Sciatic nerve (tissue), 2 donors: ENCODE measurements around the gene GNG4. TPM values are rescaled to one million over a fixed set of nuclear protein-coding genes. Genes with fewer than 3 reads are reported as not detected.
"Not testable (repeated sequence)": the region's sequence is repeated elsewhere in the genome, so short reads cannot be mapped to it uniquely, and the experiment has no call there.

Experiments
- ATAC-seq: fragments of 200-7000 bp; cut with Tn5 transposase; one replicate; pipeline ENCODE4 v1.9.1; 2020; ENCODE audit warnings: mild to moderate bottlenecking, moderate library complexity
- DNase-seq: peaks from one replicate; pipeline ENCODE4 v3.0.0-alpha.2; 2020; ENCODE audit warnings: low spot score
- intact Hi-C: fragments of 100-400 bp; cut with DNase I; formaldehyde crosslinking; loops from one replicate; pipeline ENCODE4 v1.14.2; 2022
- total RNA-seq: library from RNA; stranded (reverse); fragmentation: NEBNext Ultra II Directional; extraction: Animal tissue kit (Norgen Biotek cat#: 25700); gene quantifications from one replicate; pipeline ENCODE4 v1.2.1, GENCODE V29; 2021
- donor health status: DM: no; HTN: no; CAD: no.
- donor health status: DM: no; HTN: no; CAD: no.

GNG4 gene
- total RNA-seq, 1 donor from 2014 or later, result 4.0 TPM

GRCh38 chr1:235597867-235598553 lies 51.6 kb downstream of the GNG4 start:
- DNase-seq, result no peak
- intact Hi-C loops, result no loop called here
- no peak for ATAC-seq

DNA sequence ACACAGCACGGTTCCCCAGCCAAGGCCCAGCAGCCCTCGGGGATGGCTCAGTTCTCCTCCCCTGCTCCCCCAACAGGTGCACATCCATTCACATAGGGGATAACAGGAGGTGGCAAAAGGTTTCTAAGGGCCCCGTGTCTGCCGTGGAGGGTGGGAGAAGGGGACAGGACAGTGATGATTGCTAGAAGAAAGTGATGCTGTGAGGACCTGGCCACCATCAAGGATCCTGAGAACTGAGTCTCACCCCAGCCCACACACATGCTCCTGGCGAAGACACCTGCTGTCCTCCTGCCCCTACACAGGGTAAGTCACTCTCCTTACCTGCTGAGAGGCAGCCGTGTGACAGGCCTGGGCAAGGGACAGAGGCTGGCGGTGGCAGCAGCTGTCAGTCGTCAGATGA lies 54.5 kb downstream of the GNG4 start:
- intact Hi-C loops, result no loop called here
- DNase-seq (no peak), ATAC-seq (no peak)

DNA sequence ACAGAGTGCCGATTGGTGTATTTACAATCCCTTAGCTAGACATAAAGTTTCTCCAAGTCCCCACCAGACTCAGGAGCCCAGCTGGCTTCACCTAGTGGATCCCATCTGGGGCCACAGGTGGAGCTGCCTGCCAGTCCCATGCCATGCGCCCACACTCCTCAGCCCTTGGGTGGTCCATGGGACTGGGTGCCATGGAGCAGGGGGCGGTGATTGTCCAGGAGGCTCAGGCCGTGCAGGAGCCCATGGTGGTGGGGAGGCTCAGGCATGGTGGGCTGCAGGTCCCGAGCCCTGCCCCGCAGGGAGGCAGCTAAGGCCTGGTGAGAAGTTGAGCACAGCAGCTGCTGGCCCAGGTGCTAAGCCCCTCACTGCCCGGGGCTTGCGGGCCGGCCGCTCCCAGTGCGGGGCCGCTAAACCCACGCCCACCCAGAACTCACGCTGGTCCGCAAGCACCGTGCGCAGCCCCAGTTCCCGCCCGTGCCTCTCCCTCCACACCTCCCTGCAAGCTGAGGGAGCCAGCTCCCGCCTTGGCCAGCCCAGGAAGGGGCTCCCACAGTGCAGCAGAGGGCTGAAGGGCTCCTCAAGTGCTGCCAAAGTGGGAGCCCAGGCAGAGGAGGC lies 55.2 kb downstream of the GNG4 start:
- DNase-seq, intact Hi-C loops, ATAC-seq: not testable (repeated sequence)

DNA sequence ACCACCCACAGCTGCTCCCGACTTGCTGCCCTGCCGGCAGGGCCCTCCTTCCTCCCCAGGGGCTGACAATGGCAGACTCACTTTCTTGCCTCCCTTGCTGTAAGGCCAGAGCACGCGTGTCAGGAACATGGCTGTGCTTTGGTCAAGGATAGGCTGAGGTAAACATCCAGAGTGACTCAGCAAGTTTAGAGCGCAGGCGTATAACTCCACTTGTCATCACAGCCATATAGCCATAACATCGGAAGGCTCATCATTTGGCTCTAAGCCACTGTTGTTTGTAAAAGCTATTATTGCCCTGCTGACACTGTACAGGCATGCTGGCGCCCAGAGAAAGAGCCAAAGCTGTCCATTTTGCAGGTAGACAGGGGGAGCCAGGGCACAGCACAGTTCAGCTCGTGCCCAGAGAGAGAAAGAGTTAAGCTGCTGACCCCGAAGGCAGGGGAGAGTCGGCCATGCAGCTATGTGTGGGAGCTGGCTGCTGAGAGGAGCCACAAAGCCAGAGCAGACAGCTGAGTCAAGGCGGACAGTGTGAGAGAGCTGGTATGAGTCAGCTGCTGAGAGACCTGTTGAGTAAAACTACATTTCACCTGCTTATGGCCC lies 60.6 kb downstream of the GNG4 start:
- intact Hi-C loops, result no loop called here
- ATAC-seq (no peak), DNase-seq (no peak)

DNA sequence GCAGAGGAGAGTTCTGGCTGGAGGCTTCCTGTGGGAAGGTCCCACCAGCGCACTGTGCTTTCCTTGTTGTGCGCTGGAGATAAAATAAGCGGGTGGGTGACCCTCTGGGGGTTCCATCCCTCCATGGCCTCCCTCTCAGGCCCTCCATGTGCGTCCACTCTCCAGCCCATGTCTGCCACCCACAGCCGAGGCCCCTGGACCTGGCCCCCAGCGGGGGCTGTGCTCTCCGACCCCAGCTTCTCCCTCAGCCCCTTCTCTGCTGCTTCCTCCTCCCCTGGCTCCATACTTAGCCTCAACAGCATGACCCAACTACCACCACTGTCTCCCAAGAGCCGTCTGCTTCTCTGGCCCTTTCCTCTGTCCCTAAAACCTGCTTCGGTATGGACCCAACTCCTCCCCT lies 61.4 kb downstream of the GNG4 start:
- ATAC-seq (no peak), DNase-seq (no peak)
- intact Hi-C loops, result no loop called here

GRCh38 chr1:235586992-235587391 lies 62.6 kb downstream of the GNG4 start:
- no peak for DNase-seq
- no peak for ATAC-seq
- intact Hi-C loops, result no loop called here

GRCh38 chr1:235586413-235586812 lies 63.2 kb downstream of the GNG4 start:
- DNase-seq (no peak), ATAC-seq (no peak)
- intact Hi-C loops, result no loop called here

DNA sequence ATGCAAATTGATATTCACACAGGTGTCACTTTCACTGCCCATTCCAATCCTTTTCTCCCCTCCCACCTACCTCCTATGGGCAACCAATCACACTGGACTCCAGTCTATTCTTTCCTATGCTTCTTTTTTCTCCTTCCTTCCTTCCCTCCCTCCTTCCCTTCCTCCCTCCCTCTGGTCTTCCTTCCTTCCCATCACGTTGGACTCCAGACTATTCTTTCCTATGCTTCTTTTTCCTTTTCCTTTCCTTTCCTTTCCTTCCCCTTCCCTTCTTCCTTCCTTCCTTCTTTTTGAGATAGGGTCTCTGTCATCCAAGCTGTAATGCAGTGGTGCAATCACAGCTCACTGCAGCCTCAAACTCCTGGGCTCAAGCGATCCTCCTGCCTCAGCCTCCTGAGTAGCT lies 64.6 kb downstream of the GNG4 start:
- no peak for ATAC-seq
- DNase-seq, result no peak
- intact Hi-C loops, result no loop called here

DNA sequence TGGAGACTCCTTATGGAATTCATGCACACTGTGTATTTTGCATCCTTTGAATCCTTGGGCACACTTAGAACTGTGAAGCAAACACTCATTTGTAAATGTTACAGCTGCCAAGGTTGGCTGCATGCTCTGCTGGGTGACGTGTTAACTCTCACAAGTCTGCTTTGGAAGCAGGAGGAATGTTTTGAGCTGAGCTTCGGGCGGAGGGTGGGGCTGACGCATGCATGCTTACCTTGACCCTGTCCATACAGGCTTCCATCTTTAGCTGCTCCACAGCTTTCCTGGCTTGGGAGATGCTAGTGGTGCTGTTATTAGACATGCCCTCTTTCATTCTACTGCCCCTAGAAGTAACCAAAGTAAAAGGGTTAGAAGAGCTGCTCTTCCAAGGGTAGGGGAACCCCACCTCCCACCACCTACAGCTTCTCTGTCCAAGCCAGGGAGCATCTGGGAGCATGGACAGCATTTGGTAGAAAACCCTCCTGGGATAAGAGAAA lies 66.0 kb downstream of the GNG4 start:
- no peak for DNase-seq
- no peak for ATAC-seq
- intact Hi-C loops, result no loop called here

GRCh38 chr1:235582130-235582529 lies 67.5 kb downstream of the GNG4 start:
- intact Hi-C loops, result no loop called here
- no peak for ATAC-seq
- no peak for DNase-seq

DNA sequence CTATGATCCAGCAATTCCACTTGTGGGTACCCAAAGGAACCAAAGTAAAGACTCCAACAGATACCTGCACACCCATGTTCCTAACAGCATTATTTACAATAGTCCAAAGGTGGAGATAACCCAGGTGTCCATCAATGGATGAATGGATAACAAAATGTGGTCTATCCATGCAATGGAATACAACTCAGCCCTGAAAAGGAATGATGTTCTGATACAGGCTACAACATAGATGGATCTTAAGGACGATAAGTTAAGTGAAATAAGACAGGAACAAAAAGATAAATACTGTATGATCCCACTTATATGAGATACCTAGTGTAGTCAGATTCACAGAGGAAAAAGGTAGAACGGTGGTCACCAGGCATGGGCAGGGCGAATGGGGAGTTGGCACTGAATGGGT lies 69.7 kb downstream of the GNG4 start:
- ATAC-seq (no peak), DNase-seq (no peak)
- intact Hi-C loops, result no loop called here

- ATAC-seq, result peak; percentile 58
- DNase-seq, result no peak
- intact Hi-C loops, result no loop called here
Observed at GRCh38 chr1:235575597-235575996, 74.0 kb downstream of the GNG4 start.

DNA sequence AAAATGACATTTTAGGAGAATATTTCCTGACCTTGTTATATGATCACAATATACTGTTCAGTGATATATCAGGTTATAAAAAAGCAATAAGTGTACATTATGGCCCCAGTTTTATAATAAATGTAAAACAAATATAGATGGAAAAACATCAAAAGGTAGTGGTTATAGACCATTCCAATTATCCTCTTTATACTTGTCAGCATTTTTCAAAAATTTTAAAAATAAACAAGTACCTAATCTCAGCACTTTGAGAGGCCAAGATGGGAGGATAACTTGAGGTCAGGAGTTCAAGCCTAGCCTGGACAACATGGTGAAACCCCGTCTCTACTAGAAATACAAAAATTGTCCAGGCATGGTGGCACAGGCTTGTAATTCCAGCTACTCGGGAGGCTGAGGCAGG lies 75.7 kb downstream of the GNG4 start:
- intact Hi-C loops, result no loop called here
- DNase-seq, result no peak
- ATAC-seq, result no peak

DNA sequence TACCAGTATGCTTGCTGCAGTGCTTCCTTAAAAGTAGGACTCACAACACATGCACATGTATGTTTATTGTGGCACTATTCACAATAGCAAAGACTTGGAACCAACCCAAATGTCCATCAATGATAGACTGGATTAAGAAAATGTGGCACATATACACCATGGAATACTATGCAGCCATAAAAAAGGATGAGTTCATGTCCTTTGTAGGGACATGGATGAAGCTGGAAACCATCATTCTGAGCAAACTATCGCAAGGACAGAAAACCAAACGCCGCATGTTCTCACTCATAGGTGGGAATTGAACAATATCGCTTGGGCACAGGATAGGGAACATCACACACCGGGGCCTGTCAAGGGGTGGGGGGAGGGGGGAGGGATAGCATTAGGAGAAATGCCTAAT lies 76.6 kb downstream of the GNG4 start:
- ATAC-seq, intact Hi-C loops, DNase-seq: not testable (repeated sequence)

- DNase-seq (no peak), ATAC-seq (no peak)
- intact Hi-C loops, result no loop called here
Observed at GRCh38 chr1:235571482-235571881, 78.1 kb downstream of the GNG4 start.

DNA sequence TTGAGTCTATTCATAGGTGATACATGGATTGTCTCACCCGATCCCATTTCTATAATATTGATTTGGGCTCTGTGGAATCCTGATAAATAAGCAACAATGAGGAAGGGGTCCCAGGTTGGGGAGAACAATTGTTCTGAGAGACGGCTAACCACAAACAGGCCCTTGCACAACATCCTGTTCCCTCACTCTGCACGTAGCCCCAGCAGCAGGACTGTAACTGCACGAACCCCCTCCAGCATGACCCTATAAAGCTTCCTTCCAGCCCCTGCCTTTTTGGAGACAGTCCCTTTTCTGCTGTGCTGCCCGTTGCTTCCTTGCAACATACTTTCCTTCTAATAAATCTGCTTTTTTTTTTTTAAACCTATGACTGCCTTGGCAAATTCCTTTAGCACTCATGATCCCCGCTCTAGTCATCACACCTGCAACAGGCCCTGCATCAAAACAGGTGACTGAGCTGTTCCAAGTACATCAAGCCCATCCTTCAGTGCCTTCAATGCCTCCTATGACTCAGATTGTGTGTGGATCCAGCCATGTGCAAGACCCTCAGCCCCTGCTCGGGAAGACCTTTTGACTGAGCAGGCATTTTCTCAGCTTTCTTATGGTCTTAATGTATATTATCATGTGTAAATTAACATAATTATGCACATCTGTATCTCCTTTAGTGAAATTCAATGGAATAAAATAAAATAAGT lies 81.6 kb downstream of the GNG4 start:
- DNase-seq (no peak), ATAC-seq (no peak)
- intact Hi-C loops, result no loop called here

GRCh38 chr1:235566084-235566483 lies 83.5 kb downstream of the GNG4 start:
- no peak for ATAC-seq
- intact Hi-C loops, result no loop called here
- DNase-seq, result no peak

DNA sequence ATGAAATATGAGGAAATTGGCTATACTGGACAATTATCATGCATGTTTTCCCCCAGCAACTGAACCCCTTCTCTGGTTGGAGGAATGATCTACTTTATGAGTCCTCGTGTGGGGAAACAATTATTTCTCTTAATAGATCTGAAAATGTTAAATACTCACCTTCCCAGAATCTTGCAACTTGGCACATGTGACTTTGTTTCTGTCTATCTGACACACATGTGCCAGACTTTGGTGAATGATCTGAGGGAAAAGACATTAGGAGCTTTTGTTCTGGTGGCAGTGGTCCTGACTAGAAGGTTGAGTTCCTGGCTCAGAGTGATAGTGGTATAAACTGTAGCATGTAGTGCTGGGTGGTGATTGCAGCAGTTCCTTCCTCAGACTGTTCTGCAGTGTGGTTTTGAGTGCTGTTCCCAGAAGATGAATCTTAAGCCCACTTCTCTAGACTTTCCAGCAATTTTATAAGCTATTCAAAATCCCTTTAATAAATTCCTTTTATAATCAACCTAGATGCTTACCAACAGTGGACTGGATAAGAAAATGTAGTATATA lies 86.0 kb downstream of the GNG4 start:
- no peak for DNase-seq
- intact Hi-C loops, result no loop called here
- no peak for ATAC-seq

DNA sequence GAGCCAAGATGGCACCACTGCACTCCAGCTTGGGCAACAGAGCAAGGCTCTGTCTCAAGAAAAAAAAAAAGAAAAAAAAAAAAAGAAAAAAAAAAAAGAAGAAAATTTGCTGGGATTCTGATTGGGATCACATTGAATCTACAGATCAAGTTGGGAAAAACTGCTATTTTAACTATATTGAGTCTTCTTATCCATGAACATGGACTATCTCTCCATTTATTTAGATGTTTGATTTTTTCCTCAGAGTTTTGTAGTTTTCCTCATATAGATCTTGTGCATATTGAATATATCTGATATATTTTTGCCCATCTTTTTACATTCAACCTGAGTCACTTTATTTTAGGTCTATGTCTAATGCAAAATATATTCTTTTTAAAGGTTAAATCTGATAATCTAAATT lies 87.0 kb downstream of the GNG4 start:
- intact Hi-C loops, result no loop called here
- ATAC-seq (no peak), DNase-seq (no peak)
